GM12875 (cell line): ENCODE results near the gene SMARCA4.

Experiments
- H3K4me3 ChIP-seq: one replicate; pipeline ENCODE4 v1.5.1; 2011; ENCODE audit warnings: low read depth, low read length, control low read depth
- TF ChIP-seq, protein P1 (sequence below): IDR thresholded peaks from 2 replicates; pipeline ENCODE4 v1.5.1; 2011; ENCODE audit warnings: low read depth, mild to moderate bottlenecking, control low read depth, inconsistent platforms, low read length, moderate library complexity, borderline replicate concordance; ENCODE audit not compliant: insufficient read depth

Gene SMARCA4

DNA sequence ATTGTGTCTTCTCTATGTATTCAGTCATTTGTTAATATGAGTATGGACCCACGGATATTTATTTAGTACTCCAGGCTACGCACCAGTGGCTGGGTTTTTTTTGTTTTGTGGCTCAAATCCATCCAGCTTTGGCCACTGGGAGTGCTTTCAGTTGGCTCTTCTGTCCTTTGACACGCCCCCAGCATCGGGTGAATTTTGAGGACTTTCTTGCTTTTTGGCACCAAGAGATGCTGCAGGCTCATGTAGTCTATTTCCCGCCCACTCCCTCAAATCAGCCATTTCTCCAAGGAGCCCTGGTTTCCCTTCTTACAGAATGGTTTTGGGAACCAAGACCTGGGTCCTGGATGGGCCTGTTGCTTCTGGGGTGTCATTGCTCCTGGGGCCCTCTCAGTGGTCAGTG is 55.8 kb downstream of the SMARCA4 start:
- H3K4me3 ChIP-seq = no peak overlapping the region
- TF ChIP-seq, protein P1, sequence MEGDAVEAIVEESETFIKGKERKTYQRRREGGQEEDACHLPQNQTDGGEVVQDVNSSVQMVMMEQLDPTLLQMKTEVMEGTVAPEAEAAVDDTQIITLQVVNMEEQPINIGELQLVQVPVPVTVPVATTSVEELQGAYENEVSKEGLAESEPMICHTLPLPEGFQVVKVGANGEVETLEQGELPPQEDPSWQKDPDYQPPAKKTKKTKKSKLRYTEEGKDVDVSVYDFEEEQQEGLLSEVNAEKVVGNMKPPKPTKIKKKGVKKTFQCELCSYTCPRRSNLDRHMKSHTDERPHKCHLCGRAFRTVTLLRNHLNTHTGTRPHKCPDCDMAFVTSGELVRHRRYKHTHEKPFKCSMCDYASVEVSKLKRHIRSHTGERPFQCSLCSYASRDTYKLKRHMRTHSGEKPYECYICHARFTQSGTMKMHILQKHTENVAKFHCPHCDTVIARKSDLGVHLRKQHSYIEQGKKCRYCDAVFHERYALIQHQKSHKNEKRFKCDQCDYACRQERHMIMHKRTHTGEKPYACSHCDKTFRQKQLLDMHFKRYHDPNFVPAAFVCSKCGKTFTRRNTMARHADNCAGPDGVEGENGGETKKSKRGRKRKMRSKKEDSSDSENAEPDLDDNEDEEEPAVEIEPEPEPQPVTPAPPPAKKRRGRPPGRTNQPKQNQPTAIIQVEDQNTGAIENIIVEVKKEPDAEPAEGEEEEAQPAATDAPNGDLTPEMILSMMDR = no peak

DNA sequence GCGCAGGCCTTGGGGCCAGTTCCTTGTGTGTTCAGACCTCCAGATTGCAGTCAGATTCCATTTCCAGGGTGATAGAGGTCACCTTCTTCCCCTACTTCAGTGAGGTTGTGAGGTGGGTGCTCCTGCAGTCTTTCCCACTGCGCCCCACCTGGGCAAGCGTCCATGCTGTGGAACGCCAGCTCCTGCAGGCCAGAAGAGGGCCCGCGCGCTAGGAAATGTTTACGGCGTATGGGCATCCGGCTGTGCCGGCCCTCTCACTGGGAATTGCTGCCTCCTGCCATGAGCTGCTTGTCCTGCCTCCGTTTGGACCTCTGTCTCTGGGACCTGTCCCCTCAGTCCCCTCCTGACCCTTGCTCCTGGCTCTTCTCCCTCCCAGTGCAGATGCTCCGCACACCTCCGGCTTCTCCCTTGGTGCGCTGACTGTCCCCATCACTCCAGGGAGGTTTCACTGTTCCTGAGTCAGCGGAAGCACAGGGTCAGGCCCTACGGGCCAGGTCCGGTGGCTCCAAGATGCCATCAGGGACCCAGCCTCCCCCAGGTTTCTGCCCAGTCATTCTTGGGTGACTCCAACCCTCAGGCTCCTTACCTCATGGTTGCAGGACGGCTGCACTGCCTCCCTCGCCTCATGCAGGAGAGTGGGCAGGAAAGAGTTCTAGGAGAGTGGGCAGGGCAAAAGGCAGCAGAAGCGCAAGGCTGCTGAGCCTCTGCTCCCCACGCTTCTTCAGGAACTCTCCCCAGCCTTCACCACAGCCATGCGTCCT is 56.6 kb downstream of the SMARCA4 start:
- no peak overlapping the region for H3K4me3 ChIP-seq
- TF ChIP-seq, protein P1 = no peak

DNA sequence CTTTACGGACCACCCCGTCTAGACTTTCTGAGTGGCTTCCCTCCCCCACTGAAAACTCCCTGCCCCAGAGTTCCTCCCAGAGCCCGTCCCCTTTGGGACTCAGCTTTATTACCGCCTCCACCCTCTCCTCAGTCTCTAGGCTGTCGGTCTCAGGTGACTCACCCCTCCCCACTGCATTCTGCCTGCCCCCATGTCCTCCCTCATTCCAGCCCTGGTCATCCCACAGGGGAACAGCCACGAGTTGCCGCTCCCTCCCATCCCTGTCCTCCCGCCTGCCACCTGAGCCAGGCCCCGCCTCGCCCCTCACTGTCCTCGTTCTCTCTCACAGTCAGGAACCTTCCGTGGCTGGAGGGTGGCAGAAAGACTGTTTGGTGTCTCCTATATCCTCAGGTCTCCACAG is 57.3 kb downstream of the SMARCA4 start:
- TF ChIP-seq, protein P1 = no peak
- no peak overlapping the region for H3K4me3 ChIP-seq

DNA sequence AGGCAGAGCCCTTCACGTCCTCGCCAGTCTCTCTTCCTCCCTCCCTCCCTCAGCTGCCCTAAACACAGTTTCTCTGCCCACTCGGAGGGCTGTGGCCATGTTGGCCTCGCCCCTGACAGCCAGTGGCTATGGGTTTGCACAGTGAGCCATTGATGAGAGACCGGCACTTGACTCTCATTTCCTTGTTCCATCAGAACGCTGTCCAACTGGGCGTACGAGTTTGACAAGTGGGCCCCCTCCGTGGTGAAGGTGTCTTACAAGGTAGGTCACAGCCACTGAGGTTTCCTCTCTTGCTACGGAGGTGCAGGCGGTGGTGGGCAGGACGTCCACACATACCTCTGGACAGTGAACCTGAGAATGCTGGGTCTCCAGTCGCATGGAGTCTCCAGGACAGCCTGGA is 57.9 kb downstream of the SMARCA4 start:
- no peak overlapping the region for H3K4me3 ChIP-seq
- TF ChIP-seq, protein P1 = no peak

DNA sequence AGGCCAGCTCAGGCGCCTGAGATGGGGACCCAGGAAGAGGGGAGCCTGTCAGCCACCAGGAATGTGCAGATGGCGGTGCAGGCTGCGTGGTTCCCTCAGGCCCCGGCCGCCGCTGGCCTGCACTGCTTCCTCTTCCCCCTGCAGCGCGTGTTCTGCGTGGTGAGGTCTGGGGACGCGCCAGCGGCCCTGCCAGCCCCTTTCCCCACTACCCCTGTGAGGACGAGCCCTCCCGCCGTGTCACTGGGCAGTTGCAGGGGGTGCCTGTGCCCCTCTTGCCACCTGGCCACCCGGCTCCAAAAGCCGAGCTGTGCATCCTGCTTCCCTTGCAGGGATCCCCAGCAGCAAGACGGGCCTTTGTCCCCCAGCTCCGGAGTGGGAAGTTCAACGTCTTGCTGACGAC is 58.4 kb downstream of the SMARCA4 start:
- TF ChIP-seq, protein P1 = no peak
- no peak overlapping the region for H3K4me3 ChIP-seq

DNA sequence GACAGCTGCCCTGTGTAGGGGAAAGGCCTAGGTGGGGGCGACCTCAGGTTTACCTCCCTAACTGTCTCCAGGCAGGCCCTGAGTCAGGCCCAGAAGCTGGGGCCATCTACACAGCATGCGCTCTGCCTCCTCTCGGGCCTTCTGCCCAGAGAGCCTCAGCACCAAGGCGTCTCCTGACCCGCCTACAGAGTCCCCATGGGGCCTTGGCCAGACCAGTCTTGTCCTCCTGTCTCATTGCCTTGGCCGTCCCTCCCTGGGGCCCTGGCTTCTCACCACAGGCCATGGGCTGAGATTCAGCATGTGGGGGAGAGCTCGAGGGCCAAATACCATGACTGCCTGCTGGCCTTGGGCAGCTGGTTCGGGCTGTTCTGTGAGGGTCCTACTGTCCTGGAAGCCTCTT is 59.0 kb downstream of the SMARCA4 start:
- TF ChIP-seq, protein P1 = no peak
- no peak overlapping the region for H3K4me3 ChIP-seq

DNA sequence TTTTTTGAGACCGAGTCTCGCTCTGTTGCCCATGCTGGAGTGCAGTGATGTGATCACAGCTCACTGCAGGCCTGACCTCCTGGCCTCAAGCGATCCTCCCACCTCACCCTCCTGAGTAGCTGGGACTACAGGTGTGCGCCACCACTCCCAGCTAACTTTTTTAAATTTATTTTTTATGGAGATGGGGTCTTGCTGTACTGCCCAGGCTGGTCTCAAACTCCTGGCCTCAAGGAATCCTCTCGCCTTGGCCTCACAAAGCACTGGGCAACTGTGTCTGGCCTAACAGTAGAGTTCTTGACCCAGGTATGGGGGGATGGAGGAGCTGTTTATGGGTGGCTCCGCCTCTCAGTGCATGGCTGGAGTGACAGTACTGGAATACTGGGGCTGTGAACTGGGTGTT is 59.6 kb downstream of the SMARCA4 start:
- TF ChIP-seq, protein P1 = no peak
- no peak overlapping the region for H3K4me3 ChIP-seq
